AG20443 (cell line): ENCODE measurements around the gene FBXO11.
"Not testable (repeated sequence)": the region's sequence is repeated elsewhere in the genome, so short reads cannot be mapped to it uniquely, and the experiment has no call there.

Experiments
- DNase-seq: peaks from one replicate; pipeline ENCODE4 v3.0.0; 2012; ENCODE audit warnings: low spot score, mixed read lengths

FBXO11 gene

DNA sequence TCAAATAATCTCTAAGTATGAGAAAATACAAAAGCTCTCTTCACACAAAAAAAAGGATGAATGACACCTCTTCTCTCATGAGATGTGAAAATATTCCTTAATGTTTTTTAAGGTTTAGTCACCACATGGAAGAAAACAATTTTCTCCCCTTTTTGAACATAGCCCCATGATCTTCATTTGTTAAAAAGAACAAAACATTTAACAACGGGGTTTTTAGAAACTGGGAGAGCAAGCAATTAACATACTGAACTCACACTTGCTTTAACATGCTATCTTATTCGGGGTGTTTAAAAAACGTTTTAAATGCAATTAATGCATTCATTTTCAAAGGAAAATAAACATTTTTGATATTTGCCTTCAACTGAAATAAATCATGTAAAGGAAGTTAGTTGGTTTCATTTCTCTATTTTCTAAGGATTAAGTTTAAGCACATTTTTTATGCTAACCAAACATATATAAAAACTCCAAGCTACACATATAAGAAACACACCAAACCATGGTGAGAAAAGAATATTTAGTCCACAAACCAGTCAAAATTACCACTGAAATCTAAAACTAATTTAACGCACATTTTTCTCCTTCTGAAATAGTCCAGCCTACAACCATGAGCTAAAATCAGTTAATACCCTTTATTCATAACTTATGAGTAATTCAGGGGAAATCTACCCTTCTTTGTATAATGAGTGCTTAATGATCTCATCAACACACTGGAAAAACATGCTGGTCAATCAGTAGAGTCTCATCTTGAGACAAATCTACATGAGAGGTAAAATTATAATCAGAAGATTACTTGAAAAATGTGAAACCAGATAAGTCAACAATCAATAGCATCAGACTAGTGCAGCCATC is 8.2 kb downstream of the FBXO11 start:
- no peak for DNase-seq

DNA sequence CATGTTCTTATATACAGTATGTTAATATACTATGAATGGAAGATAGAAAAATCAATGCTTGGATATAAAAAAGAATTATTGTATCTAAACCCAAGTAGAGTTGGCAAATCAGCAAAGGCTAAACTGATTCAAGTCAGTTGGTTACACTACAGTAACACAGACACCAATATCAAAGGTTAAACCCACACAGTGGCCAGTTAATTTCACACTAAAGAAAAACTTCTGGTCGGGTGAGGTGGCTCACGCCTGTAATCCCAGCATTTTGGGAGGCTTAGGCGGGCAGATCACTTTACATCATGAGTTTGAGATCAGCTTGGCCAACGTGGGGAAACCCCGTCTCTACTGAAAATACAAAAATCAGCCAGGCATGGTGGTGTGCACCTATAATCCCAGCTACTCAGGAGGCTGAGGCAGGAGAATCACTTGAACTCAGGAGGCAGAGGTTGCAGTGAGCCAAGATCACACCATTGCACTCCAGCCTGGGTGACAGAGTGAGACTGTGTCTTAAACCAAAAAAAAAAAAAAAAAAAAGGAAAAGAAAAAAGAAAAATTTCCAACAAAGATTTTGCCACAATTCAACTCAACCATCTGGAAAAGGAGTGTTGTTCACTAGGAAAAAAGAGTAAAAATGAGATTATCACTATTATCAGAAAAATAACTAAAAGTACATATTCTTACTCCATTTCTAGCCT is 9.0 kb downstream of the FBXO11 start:
- DNase-seq = not testable (repeated sequence)

DNA sequence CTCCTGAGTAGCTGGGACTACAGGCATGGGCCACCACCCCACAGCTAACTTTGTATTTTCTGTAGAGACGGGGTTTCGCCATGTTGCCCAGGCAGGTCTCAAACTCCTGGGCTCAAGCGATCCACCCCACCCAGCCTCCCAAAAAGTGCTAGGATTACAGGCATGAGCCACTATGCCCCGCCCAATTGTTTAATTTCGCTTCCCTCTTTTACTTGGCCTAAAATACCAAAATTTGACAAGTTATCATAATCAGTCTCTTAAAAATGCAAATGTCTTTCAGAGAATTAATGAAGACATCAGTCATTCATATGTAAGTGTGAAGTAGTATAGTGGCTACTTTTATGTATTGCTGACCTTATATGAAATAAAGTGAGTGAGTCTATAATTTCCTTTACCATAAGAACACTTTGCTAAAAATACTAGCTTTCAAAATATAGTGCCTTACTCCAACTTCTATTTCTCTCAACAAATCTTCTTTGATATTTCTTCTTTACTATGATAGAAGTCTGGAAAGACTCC is 9.8 kb downstream of the FBXO11 start:
- DNase-seq = no peak

DNA sequence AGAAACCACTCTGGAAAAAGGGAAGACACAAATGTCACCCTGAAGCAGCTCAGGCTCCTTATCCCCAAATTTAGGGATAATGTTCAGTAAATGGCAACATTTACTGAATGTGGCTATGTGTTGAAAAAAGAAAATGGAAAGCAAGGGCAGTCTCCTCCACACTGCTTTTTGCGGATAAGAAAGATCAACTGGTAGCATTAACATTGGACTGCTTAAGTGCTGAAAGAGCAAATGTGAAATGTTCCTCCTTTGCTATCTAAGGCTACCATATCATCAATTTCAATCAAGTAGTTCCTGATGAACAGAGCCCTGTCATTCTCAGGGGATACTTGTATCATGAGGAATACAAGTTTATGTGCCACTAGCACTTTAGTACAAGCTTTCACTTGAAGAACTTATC is 12.5 kb downstream of the FBXO11 start:
- no peak for DNase-seq

DNA sequence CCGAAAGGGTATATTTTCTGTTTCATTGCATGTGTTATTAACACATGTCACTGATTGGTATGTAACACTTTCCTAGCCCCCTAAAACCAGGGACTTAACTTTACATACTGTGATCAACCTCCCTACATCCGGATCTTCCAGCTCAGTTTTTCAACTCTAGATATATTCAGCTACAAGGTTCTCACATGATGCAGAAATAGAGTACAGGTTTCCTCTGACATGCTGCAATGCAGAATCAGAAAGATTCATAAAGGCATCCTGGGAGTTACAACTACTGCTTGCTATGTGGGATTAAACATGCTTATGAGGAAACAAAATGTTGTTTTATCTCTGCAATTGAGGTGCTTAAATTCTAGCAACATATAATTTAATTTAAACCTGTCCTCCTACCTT is 14.0 kb downstream of the FBXO11 start:
- DNase-seq = no peak

DNA sequence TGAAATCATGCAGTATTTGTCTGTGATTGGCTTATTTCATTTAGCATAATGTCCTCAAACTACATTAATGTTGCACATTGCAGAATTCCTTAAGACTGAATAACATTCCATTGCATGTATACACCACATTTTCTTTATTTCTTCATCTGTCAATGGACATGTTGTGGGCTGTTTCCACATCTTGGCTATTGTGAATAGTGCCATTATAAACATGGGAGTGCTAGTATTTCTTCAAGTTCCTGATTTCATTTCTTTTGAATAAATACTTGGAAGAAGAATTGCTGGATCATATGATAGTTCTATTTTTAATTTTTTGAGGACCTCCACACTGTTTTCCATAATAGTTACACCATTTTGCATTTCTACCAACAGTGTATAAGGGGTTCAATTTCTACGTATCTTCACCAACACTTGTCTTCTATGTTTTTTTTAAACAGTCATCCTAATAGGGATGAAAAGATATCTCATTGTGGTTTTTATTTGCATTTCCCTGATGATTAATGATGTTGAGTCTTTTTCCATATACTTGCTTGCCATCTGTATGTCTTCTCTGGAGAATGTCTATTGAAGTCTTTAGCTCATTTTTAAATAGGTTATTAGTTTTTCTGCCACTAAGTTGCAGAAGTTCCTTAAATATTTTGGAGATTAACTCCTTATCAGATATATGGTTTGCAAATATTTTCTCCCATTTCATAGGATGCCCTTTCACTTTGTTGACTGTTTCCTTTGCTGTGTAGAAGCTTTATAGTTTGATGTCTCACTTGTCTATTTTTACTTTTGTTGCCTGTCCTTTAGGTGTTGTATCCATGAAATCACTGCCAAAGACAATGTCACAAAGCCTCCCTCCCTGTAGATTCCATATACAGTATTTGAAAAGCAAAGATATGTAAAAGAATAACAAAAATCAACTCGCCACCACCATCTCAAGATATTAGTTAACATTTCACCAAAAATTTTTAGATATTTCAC is 14.6 kb downstream of the FBXO11 start:
- no peak for DNase-seq

DNA sequence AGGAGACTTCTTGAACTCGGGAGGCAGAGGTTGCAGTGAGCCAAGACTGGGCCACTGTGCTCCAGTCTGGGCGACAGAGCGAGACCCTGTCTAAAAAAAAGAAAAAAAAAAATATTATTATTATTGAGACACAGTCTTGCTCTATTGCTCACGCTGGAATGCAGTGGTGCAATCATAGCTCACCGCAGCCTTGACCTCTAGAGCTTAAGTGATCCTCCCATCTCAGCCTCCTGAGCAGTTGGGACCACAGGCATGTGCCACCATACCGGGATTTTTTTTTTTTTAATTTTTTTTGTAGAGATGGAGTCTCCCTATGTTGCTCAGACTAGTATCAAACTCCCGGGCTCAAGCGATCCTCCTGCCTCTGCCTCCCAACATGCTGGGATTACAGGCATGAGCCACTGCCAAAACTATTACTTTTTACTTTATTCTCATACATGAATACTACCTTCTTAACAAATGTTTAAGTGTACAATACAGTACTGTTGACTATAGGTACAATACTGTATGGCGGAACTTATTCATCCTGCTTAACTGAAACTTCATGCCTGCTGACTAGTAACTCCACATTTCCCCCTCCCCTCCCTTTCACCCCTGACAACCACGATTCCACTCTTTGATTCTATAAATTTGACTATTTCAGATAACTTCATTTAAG is 15.5 kb downstream of the FBXO11 start:
- DNase-seq = no peak

DNA sequence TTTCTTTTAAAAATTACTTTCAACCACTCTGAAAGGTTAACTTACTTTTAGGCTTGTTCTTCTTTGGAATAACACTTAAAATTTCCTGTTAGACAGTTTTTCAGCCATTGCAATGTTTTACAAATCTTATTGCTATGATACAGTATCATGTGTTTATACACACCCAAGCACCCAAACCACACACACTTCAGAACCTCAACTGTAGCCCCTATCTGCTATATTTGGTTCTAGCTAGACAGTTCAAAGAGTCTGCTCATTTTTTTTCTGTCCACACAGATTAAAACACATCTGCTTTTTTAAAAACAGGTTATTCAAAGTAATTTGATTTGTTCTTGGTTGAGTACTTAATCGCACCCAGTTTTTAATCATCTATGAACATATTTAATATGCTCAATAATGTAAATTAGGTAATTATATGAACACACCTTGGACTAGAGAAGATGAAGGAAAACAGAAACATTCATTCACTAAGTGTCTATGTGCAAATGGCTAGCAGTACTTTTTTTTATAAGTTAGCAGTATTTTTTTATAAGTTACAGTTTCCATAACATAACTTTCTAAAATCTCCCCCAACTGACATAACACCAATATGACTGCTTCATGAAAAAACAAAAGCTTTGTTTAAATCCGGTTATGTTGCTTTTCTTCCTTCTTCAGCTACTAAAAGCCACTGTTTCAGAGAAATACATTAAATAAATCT is 17.6 kb downstream of the FBXO11 start:
- no peak for DNase-seq

DNA sequence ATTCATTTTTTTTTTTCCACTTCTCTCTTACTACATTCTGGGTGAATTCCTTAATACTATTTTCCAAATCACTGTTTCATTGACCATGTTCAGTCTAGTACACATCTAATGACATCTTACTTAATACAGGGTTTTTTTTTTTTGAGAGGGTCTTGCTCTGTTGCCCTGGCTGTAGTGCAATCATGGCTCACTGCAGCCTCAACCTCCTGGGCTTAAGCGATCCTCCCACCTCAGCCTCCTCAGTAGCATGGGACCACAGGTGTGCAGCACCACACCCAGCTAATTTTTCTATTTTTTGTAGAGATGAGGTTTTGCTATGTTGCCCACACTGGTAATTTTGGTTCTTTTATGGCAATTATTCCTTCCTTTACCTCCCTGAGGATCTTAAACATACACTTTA is 29.4 kb downstream of the FBXO11 start:
- DNase-seq = no peak

DNA sequence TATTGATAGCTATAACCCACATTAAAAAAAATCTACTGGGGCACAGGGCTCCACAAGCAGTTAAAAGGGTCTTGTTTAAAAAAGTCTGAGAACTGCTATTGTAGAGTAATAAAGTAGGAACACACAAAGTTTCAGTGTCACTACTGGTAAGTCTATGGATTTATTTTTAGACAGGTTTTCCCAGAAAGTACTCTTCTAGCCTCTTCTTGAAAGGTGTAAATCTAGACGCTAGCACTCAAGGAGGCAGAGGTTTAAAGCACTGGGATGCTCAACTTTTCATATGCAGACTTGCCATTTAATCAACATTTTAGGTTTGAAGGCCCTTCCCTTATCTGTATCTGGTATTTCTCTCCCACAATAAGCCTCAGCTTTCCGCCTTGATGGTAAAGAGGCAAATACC is 33.4 kb downstream of the FBXO11 start:
- no peak for DNase-seq

DNA sequence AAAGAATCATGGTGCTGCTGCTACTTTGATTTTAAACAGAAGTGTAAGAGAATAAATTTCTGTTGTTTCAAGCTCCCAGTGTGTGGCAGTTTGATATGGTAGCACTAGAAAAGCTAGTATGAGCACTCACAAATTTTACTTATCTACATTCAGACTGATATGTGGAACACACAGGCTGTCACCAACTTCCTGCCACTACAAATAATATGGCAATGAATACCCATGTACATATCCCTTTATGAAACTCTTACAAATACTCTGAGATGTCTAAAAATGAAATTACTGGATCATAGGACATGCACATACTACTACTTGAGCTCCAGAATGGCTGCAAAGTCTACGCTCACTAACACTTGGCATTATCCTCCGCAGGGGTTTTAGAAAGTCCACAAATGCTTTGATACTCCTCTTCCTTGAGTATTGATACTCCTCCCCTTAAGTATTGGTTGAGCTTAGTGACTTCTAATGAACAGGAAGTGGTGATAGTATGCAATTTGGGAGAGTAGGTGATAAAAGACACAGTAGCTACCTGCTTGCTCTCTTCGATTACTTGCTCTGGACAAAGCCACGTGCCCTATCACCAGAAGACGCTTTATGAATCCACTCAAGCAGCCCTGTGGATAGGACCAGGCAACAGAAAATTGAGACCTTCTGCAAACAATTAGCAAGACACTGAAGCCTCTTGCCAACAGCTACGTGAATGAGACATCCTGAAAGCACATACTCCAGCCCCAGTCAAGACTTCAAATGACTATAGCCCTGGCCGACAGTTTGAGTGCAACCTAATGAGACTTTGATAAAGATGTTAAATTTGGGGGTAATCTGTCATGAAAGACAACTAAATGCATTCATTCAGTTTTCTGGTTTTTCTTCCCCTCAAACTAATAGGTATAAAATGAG is 35.4 kb downstream of the FBXO11 start:
- peak; percentile 13 for DNase-seq

DNA sequence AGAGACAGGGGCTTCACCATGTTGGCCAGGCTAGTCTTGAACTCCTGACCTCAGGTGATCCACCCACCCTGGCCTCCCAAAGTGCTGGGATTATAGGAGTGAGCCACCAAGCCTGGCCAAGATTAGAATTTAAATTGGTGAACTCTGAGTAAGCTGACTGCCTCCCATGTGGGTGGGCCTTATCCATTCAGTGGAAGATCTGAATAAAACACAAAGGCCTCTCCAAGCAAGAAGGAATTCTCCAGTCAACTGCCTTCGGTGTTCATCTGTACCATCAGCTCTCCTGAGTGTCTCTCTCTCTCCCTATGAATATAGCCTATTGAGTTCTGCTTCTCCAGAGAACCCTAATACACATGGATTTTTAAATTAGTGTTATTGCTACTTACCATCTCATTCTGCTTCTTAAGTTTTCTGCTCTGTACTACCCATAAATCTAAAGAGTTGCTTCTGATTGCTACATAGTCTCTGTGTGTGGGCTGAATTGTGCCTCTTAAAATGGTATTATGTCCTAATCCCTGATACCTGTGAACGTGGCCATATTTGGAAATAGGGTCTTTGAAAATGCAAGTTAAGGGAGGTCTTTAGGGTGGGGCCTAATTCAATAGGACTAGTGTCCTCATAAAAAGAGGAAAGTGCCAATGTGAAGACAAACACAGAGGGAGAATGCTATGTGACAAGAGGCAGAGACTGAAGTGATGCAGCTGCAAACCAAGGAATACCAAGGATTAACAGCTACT is 36.3 kb downstream of the FBXO11 start:
- DNase-seq = no peak

DNA sequence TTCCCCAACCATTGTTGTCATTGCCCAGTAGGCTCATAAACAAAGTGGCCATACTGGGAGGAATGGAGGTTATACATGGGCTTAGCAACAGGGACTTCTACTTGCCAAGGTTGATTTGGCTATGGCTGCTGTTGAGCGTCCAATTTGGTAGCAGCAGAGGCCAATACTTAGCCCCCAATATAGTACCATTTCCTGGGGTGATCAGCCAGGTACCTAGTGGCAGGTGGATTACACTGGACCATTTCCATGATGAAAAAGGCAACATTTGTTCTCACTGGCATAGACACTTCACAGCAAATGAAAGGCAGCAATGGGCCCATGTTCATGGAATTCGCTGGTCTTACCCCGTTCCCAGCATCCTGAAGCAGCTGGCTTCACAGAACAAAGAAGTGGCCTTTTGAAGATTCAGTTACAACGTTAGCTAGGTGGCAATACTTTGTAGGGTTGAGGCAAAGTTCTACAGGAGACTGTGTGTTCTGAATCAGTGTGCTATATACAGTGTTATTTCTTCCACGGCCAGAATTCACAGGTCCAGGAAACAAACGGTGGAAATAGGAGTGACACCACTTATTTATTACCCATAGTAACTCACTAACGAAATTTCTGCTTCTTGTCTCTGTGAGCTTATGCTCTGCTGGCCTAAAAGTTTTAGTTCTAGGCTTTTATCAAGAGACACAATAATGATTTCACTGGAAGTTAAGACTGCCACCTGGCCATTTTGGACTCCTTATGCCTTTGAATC is 37.5 kb downstream of the FBXO11 start:
- DNase-seq = no peak

DNA sequence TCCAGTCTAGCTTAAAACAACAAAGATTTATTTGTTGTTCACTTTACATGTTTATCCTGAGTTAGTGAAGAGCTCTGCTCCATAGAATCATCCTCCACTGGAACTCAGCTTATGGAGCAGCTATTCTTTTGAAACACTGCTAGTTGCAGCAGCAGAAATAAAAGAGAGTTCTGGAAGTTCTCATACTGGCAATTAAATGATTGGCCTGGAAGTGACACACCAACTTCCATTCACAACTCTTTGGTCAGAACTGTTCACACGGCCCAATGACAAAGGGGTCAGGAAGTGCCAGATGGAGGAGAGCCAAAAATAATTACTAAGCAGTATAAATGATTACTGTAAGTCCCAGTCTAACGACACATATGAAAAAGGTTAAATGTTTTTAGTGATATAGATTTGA is 39.1 kb downstream of the FBXO11 start:
- DNase-seq = peak; percentile 70

DNA sequence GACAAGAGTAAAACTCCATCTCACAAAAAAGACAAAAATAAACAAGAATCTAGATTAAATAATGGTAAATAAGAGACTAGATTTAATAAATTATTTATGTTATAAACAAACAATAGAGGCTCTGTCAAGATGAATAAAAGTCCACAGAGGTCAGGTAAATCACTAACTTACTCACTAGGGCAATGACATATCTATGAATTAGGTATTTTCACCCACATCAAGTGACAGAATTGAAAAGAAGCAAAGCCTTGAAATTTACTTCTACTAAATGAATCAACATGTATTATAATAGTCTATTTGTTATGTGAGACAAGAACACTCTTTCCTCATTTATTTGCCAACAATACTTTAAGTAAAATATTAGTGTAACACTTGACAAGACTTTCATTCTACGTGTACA is 41.7 kb downstream of the FBXO11 start:
- DNase-seq = no peak

DNA sequence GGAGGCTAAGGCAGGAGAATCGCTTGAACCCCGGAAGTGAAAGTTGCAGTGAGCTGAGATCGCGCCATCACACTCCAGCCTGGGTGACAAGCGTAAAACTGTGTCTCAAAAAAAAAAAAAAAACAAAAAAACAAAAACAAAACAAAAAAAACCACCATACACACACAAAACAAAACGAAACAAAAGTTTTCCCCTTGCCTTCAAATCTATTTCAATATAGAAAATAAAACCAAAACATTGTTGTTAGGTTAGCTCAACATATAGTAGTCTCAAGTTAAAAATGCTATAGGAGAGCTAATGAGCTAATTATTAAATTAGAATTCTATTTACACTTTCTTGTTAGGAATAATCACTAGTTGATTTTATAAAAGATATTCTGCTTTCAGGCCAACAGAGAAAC is 43.3 kb downstream of the FBXO11 start:
- DNase-seq = no peak

DNA sequence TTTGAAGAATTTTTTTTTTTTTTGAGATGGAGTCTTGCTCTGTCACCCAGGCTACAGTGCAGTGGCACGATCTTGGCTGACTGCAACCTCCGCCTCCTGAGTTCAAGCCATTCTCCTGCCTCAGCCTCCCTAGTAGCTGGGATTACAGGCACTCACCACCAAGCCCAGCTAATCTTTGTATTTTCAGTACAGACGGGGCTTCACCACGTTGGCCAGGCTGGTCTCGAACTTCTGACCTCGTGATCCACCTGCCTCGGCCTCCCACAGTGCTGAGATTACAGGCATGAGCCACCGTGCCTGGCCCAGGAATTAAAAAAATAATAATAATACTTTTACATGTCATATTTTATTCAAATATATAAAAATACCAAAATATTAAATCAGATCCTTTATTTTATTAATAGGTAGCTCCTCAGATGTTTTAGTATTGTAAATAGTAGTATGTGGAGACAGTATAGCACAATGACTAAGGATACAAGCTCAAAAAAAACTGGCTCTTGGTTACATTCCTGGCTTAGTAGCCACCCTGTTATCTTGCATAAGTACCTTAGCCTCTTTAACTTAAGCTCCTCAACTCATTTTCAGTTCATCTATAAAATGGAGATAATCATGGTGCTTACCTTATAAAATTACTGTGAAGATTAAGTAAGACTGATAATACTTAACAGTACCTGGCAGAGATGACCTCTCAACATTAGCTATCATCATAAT is 53.1 kb downstream of the FBXO11 start:
- DNase-seq = peak; percentile 29

DNA sequence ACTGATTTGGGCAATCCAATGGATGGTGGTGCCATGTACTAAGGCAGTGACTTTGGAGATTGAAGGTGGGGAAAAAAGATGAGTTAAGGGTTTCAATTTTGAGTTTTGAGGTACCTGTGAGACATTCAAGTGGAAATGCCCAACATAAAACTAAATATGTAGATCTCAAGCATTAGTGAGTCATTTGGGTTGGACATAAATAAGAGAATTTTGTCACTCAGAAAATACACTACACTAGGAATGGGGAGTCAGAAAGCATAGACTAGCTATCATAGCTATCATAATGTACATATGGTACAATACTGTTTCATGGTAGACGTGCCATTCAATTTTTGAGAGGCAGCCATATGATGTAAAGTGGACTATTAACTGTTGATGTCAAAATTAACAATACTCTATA is 56.1 kb downstream of the FBXO11 start:
- no peak for DNase-seq
